ENCODE results near the gene TVP23C.
"Not testable (repeated sequence)": the region's sequence is repeated elsewhere in the genome, so short reads cannot be mapped to it uniquely, and the experiment has no call there.

Gene TVP23C

GRCh38 chr17:15524990-15525985, 38.0 kb downstream of the TVP23C start:
- not testable (repeated sequence) for H3K9ac ChIP-seq (ENCODE audit: low read length); H3K4me3 ChIP-seq (ENCODE audit: low read depth in 1 of 2, low read length in 2 of 2); H3K36me3 ChIP-seq (ENCODE audit: insufficient read depth, low read length); H3K27me3 ChIP-seq (ENCODE audit: control insufficient read depth in 1 of 2, insufficient read depth in 2 of 2, low read length in 2 of 2); H3K9me3 ChIP-seq (ENCODE audit: low read length); H3K27ac ChIP-seq (ENCODE audit: low read depth, low read length); H3K4me1 ChIP-seq (ENCODE audit: insufficient read depth, low read length)

DNA sequence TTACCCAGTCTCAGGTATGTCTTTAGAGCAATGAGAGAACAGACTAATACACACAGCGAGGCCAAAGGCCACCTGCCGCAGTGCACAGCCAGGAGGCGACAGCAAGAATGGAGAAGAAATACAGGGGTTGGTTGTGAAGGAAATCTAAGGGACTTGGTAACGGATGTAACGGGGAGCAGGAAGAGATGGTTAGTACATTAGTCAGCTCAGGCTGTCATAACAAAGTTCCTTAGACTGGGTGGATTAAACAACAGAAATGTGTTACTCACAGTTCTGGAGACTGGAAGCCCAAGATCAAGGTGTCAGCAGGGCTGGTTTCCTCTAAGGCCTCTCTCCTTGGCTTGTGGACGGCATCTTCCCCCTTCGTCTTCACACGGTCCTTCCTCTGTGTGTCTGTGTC, 47.1 kb downstream of the TVP23C start:
- H3K36me3 ChIP-seq (ENCODE audit: insufficient read depth, low read length): peaks cover 12% of the 10 kb centered on the region
- H3K27ac ChIP-seq (ENCODE audit: low read depth, low read length): no peak overlapping the region
- H3K4me3 ChIP-seq (ENCODE audit: low read depth in 1 of 2, low read length in 2 of 2): no peak overlapping the region
- H3K27me3 ChIP-seq (ENCODE audit: control insufficient read depth in 1 of 2, insufficient read depth in 2 of 2, low read length in 2 of 2): no peaks in the 10 kb centered on the region
- H3K4me1 ChIP-seq (ENCODE audit: insufficient read depth, low read length): peaks cover 18% of the 10 kb centered on the region
- H3K9ac ChIP-seq (ENCODE audit: low read length): no peak overlapping the region
- no peaks in the 10 kb centered on the region for H3K9me3 ChIP-seq (ENCODE audit: low read length)

- Histone ChIP-seq H3K36me3 (ENCODE audit: insufficient read depth, low read length) (peaks cover 12% of the 10 kb centered on the region), H3K4me3 (ENCODE audit: low read depth in 1 of 2, low read length in 2 of 2) (no peak overlapping the region), H3K27me3 (ENCODE audit: control insufficient read depth in 1 of 2, insufficient read depth in 2 of 2, low read length in 2 of 2) (no peaks in the 10 kb centered on the region), H3K27ac (ENCODE audit: low read depth, low read length) (no peak overlapping the region), H3K9ac (ENCODE audit: low read length) (no peak overlapping the region), H3K4me1 (ENCODE audit: insufficient read depth, low read length) (peaks cover 18% of the 10 kb centered on the region), H3K9me3 (ENCODE audit: low read length) (no peaks in the 10 kb centered on the region)
Observed at GRCh38 chr17:15514469-15514868, 48.8 kb downstream of the TVP23C start.

- H3K27me3 ChIP-seq (ENCODE audit: control insufficient read depth in 1 of 2, insufficient read depth in 2 of 2, low read length in 2 of 2): no peaks in the 10 kb centered on the region
- H3K4me3 ChIP-seq (ENCODE audit: low read depth in 1 of 2, low read length in 2 of 2): no peak overlapping the region
- H3K4me1 ChIP-seq (ENCODE audit: insufficient read depth, low read length): peaks cover 18% of the 10 kb centered on the region
- H3K36me3 ChIP-seq (ENCODE audit: insufficient read depth, low read length): peaks cover 12% of the 10 kb centered on the region
- peak overlapping the region; percentile 4 for H3K27ac ChIP-seq (ENCODE audit: low read depth, low read length)
- H3K9me3 ChIP-seq (ENCODE audit: low read length): no peaks in the 10 kb centered on the region
- H3K9ac ChIP-seq (ENCODE audit: low read length): no peak overlapping the region
Observed at GRCh38 chr17:15513856-15514459, 49.3 kb downstream of the TVP23C start.

GRCh38 chr17:15513058-15513791, 50.1 kb downstream of the TVP23C start:
- Histone ChIP-seq H3K36me3 (ENCODE audit: insufficient read depth, low read length) (peaks cover 12% of the 10 kb centered on the region), H3K27ac (ENCODE audit: low read depth, low read length) (peak overlapping the region; percentile 4), H3K9ac (ENCODE audit: low read length) (no peak overlapping the region), H3K9me3 (ENCODE audit: low read length) (no peaks in the 10 kb centered on the region), H3K27me3 (ENCODE audit: control insufficient read depth in 1 of 2, insufficient read depth in 2 of 2, low read length in 2 of 2) (no peaks in the 10 kb centered on the region), H3K4me1 (ENCODE audit: insufficient read depth, low read length) (peaks cover 18% of the 10 kb centered on the region), H3K4me3 (ENCODE audit: low read depth in 1 of 2, low read length in 2 of 2) (no peak overlapping the region)

- Histone ChIP-seq H3K36me3 (ENCODE audit: insufficient read depth, low read length) (peaks cover 12% of the 10 kb centered on the region), H3K4me3 (ENCODE audit: low read depth in 1 of 2, low read length in 2 of 2) (no peak overlapping the region), H3K9me3 (ENCODE audit: low read length) (no peaks in the 10 kb centered on the region), H3K4me1 (ENCODE audit: insufficient read depth, low read length) (peaks cover 18% of the 10 kb centered on the region), H3K27ac (ENCODE audit: low read depth, low read length) (no peak overlapping the region), H3K27me3 (ENCODE audit: control insufficient read depth in 1 of 2, insufficient read depth in 2 of 2, low read length in 2 of 2) (no peaks in the 10 kb centered on the region), H3K9ac (ENCODE audit: low read length) (no peak overlapping the region)
Observed at GRCh38 chr17:15512071-15512709, 51.1 kb downstream of the TVP23C start.

- H3K9ac ChIP-seq (ENCODE audit: low read length): no peak overlapping the region
- no peaks in the 10 kb centered on the region for H3K9me3 ChIP-seq (ENCODE audit: low read length)
- H3K27me3 ChIP-seq (ENCODE audit: control insufficient read depth in 1 of 2, insufficient read depth in 2 of 2, low read length in 2 of 2): no peaks in the 10 kb centered on the region
- peaks cover 18% of the 10 kb centered on the region for H3K4me1 ChIP-seq (ENCODE audit: insufficient read depth, low read length)
- H3K36me3 ChIP-seq (ENCODE audit: insufficient read depth, low read length): peaks cover 8% of the 10 kb centered on the region
- no peak overlapping the region for H3K27ac ChIP-seq (ENCODE audit: low read depth, low read length)
- H3K4me3 ChIP-seq (ENCODE audit: low read depth in 1 of 2, low read length in 2 of 2): no peak overlapping the region
Observed at GRCh38 chr17:15511142-15511541, 52.1 kb downstream of the TVP23C start.

DNA sequence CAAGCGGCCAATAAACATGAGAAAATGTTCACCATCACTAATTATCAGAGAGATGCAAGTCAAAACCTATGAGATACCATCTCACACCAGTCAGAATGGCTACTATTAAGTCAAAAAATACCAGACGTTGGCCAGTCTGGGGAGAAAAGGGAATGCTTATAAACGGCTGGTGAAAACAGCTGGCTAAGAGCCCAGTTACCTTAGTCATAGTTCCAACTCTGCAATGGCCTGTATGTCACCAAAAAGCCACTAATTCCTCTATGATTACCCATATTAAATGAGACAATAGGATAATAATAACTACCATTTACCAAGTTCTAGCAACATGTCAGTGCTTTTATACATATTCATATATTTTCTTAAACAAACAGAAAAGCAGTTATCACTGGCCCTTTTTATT, 52.9 kb downstream of the TVP23C start:
- H3K9me3 ChIP-seq (ENCODE audit: low read length): no peaks in the 10 kb centered on the region
- peaks cover under 1% of the 10 kb centered on the region for H3K36me3 ChIP-seq (ENCODE audit: insufficient read depth, low read length)
- no peak overlapping the region for H3K4me3 ChIP-seq (ENCODE audit: low read depth in 1 of 2, low read length in 2 of 2)
- H3K27ac ChIP-seq (ENCODE audit: low read depth, low read length): no peak overlapping the region
- H3K4me1 ChIP-seq (ENCODE audit: insufficient read depth, low read length): peaks cover 18% of the 10 kb centered on the region
- no peaks in the 10 kb centered on the region for H3K27me3 ChIP-seq (ENCODE audit: control insufficient read depth in 1 of 2, insufficient read depth in 2 of 2, low read length in 2 of 2)
- no peak overlapping the region for H3K9ac ChIP-seq (ENCODE audit: low read length)

DNA sequence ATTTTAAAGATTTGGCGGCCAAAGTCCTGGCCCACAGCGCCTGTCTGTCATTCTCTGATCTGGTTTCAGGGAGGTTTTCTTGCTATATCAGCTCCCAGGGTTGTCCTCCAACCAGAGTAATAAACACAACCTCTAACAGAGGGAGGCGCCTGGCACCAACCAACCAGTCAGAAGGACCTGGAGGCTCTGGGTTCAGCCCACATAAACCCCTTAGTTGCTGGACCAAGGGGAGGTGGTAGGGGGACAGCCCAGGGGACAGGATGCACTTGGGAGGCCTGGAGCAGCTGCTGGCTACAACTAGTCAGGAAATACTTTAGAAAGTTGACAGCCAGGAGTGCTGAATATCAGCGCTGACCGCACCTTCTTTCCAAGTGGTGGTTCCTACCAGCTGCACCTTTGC, 54.2 kb downstream of the TVP23C start:
- peaks cover 15% of the 10 kb centered on the region for H3K4me1 ChIP-seq (ENCODE audit: insufficient read depth, low read length)
- H3K36me3 ChIP-seq (ENCODE audit: insufficient read depth, low read length): no peaks in the 10 kb centered on the region
- H3K4me3 ChIP-seq (ENCODE audit: low read depth in 1 of 2, low read length in 2 of 2): no peak overlapping the region
- no peaks in the 10 kb centered on the region for H3K9me3 ChIP-seq (ENCODE audit: low read length)
- H3K27me3 ChIP-seq (ENCODE audit: control insufficient read depth in 1 of 2, insufficient read depth in 2 of 2, low read length in 2 of 2): no peaks in the 10 kb centered on the region
- no peak overlapping the region for H3K9ac ChIP-seq (ENCODE audit: low read length)
- no peak overlapping the region for H3K27ac ChIP-seq (ENCODE audit: low read depth, low read length)

- no peak overlapping the region for H3K9ac ChIP-seq (ENCODE audit: low read length)
- no peak overlapping the region for H3K4me3 ChIP-seq (ENCODE audit: low read depth in 1 of 2, low read length in 2 of 2)
- no peaks in the 10 kb centered on the region for H3K36me3 ChIP-seq (ENCODE audit: insufficient read depth, low read length)
- H3K27me3 ChIP-seq (ENCODE audit: control insufficient read depth in 1 of 2, insufficient read depth in 2 of 2, low read length in 2 of 2): no peaks in the 10 kb centered on the region
- H3K27ac ChIP-seq (ENCODE audit: low read depth, low read length): no peak overlapping the region
- H3K9me3 ChIP-seq (ENCODE audit: low read length): no peaks in the 10 kb centered on the region
- peaks cover 8% of the 10 kb centered on the region for H3K4me1 ChIP-seq (ENCODE audit: insufficient read depth, low read length)
Observed at GRCh38 chr17:15508466-15508865, 54.8 kb downstream of the TVP23C start.

DNA sequence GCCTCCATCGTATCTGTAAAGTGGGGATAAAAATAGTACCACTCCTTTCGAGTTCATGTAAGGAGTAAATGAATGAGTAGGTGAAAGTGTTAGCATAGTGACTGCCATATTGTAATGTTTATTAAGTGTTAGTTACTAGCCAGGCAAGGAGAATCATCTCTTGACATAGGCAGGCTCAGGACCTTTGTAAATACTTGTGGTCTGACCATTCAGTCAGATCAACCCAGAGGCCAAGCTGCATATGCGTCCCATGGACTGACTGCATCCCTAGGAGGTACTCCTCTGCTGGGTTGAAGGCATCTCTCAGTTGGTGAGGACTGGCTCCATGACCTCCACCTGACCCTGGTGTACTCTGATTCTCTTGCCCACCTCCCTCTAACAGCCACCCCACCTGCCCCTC, 55.4 kb downstream of the TVP23C start:
- Histone ChIP-seq H3K27me3 (ENCODE audit: control insufficient read depth in 1 of 2, insufficient read depth in 2 of 2, low read length in 2 of 2) (no peaks in the 10 kb centered on the region), H3K9ac (ENCODE audit: low read length) (no peak overlapping the region), H3K36me3 (ENCODE audit: insufficient read depth, low read length) (no peaks in the 10 kb centered on the region), H3K4me3 (ENCODE audit: low read depth in 1 of 2, low read length in 2 of 2) (no peak overlapping the region), H3K9me3 (ENCODE audit: low read length) (no peaks in the 10 kb centered on the region), H3K4me1 (ENCODE audit: insufficient read depth, low read length) (peaks cover 7% of the 10 kb centered on the region), H3K27ac (ENCODE audit: low read depth, low read length) (no peak overlapping the region)

Data from muscle layer of colon (tissue), 2 donors.